Endodermal cell (in vitro differentiated cells): ENCODE measurements around the gene R3HCC1L. TPM values are rescaled to one million over a fixed set of nuclear protein-coding genes. Genes with fewer than 3 reads are reported as not detected.

Source experiments
- DNase-seq: peaks from one replicate; pipeline ENCODE4 v3.0.0-alpha.2; 2017
- H3K27ac ChIP-seq: 2 replicates; pipeline ENCODE4 v1.5.1; 2013; ENCODE audit warnings: mild to moderate bottlenecking, low read depth, low read length, moderate library complexity
- H3K27me3 ChIP-seq: 2 replicates; pipeline ENCODE4 v1.6.1; 2013; ENCODE audit warnings: mild to moderate bottlenecking, low read length, moderate library complexity; ENCODE audit not compliant: insufficient read depth, control insufficient read depth, poor library complexity, severe bottlenecking
- H3K36me3 ChIP-seq: 2 replicates; pipeline ENCODE4 v1.7.0; 2013; ENCODE audit warnings: mild to moderate bottlenecking, low read length, moderate library complexity; ENCODE audit not compliant: control insufficient read depth, insufficient read depth
- H3K4me1 ChIP-seq: one replicate; pipeline ENCODE4 v1.7.0; 2013; ENCODE audit warnings: low read length; ENCODE audit not compliant: control insufficient read depth, insufficient read depth
- H3K4me3 ChIP-seq: 2 replicates; pipeline ENCODE4 v1.5.1; 2013; ENCODE audit warnings: mild to moderate bottlenecking, low read length, moderate library complexity
- H3K9ac ChIP-seq: 2 replicates; pipeline ENCODE4 v1.6.1; 2013; ENCODE audit warnings: mild to moderate bottlenecking, low read length, moderate library complexity; ENCODE audit not compliant: poor library complexity, severe bottlenecking; ENCODE audit errors: extremely low read depth
- H3K9me3 ChIP-seq: 2 replicates; pipeline ENCODE4 v1.6.1; 2013; ENCODE audit warnings: mild to moderate bottlenecking, low read length, moderate library complexity; ENCODE audit not compliant: control insufficient read depth
- H3K27ac Mint-ChIP-seq: 2 replicates; pipeline ENCODE4 v1.8.0; 2020; ENCODE audit warnings: mixed read lengths
- H3K27me3 Mint-ChIP-seq: 2 replicates; pipeline ENCODE4 v1.8.0; 2021; ENCODE audit warnings: mild to moderate bottlenecking, mixed read lengths; ENCODE audit not compliant: insufficient read depth
- H3K36me3 Mint-ChIP-seq: 2 replicates; pipeline ENCODE4 v1.8.0; 2020; ENCODE audit warnings: low read depth, mixed read lengths
- H3K4me1 Mint-ChIP-seq: 2 replicates; pipeline ENCODE4 v1.8.0; 2020; ENCODE audit warnings: mixed read lengths
- H3K4me3 Mint-ChIP-seq: 2 replicates; pipeline ENCODE4 v1.8.0; 2020; ENCODE audit warnings: mild to moderate bottlenecking, moderate library complexity, mixed read lengths
- H3K9me3 Mint-ChIP-seq: 2 replicates; pipeline ENCODE4 v1.8.0; 2020; ENCODE audit warnings: mild to moderate bottlenecking, mixed read lengths
- CTCF ChIP-seq: fragments of 200-600 bp; sonication (generic); conservative IDR thresholded peaks from 2 replicates; pipeline ENCODE4 v1.5.0; 2021; ENCODE audit warnings: antibody characterized with exemption, mild to moderate bottlenecking
- WGBS, 2 experiments: methylation state at CpG; one replicate each; pipeline versions ENCODE4 v1.1.5 to v1.1.7; 2013; ENCODE audit warnings: missing lambda C conversion rate in 2 of 2, mixed read lengths in 1 of 2; ENCODE audit not compliant: insufficient coverage in 1 of 2, insufficient read length in 1 of 2; 5-methylcytosine and 5-hydroxymethylcytosine counted together
- total RNA-seq, 2 donors: library from RNA; stranded (reverse); fragmentation: NEBNext Ultra II Directional in 1 of 2; extraction: Animal tissue kit (Norgen Biotek cat#: 25700) in 1 of 2; gene quantifications; 2 replicates in 1 of 2; 3 replicates in 1 of 2; pipeline ENCODE4 v1.2.1, GENCODE V29; 2021

R3HCC1L gene
- total RNA-seq, 2 donors from 2014 or later: 16.1 to 18.1 TPM

DNA sequence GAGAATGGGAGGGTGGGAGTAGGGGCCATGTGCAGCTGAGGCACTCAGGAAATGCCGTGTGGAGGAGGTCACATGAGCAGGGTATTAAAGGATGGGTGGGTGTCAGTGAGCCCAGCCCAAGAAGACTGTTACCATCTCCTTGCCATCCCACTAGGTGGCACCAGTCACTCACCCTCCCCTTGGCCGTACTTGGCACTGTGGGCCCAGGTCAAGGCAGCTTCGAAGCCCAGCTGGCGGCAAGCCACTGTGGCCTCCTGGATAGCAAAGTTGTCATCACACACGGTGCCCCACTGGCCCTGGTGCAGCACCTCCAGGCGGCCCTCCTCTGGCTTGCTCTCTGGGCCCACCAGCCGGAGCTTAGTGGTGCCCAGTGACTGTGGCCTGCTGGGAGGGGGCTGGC is 128.1 kb downstream of the R3HCC1L start:
- peak; percentile 84 for DNase-seq
- H3K9ac ChIP-seq: no peak overlapping the region
- Mint-ChIP-seq H3K9me3 (no peaks in the 10 kb centered on the region), H3K27ac (no peak overlapping the region), H3K36me3 (no peaks in the 10 kb centered on the region), H3K27me3 (peaks cover 8% of the 10 kb centered on the region), H3K4me3 (no peak overlapping the region), H3K4me1 (peaks cover 4% of the 10 kb centered on the region)
- H3K27ac ChIP-seq: no peak overlapping the region
- TF ChIP-seq CTCF: peak; percentile 72
- no peaks in the 10 kb centered on the region for H3K27me3 ChIP-seq
- WGBS, 2 experiments: 87 to 90% methylated on average over 2 to 7 of the region's 7 CpGs
- H3K9me3 ChIP-seq: no peaks in the 10 kb centered on the region
- no peaks in the 10 kb centered on the region for H3K36me3 ChIP-seq
- no peak overlapping the region for H3K4me3 ChIP-seq
- H3K4me1 ChIP-seq: no peaks in the 10 kb centered on the region

DNA sequence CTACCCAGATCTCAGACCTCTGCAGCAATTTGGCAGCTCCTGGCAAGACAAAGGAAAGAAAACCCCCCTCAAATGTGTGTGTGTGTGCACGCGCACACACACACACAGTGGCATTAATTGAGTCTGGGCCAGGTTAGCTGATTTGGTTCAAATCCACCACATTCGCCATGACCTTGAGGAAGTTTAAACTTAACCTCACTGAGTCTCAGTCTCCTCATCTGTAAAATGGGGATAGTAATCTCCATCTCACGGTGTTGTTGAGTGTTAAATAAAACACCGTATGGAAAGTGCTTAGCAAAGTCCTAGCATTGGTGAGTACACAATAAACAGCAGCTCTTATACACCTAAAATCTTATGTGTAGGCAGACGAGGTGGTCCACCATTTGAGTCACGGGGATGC is 128.6 kb downstream of the R3HCC1L start:
- Mint-ChIP-seq H3K36me3 (no peaks in the 10 kb centered on the region), H3K4me3 (no peak overlapping the region), H3K9me3 (no peaks in the 10 kb centered on the region), H3K27me3 (peaks cover 11% of the 10 kb centered on the region), H3K27ac (no peak overlapping the region), H3K4me1 (peaks cover 6% of the 10 kb centered on the region)
- no peak overlapping the region for H3K9ac ChIP-seq
- no peaks in the 10 kb centered on the region for H3K9me3 ChIP-seq
- 87 to 88% methylated on average over 4 to 7 of the region's 7 CpGs for WGBS, 2 experiments
- H3K27ac ChIP-seq: no peak overlapping the region
- TF ChIP-seq CTCF: no peak
- DNase-seq: no peak
- no peaks in the 10 kb centered on the region for H3K27me3 ChIP-seq
- no peaks in the 10 kb centered on the region for H3K36me3 ChIP-seq
- no peak overlapping the region for H3K4me3 ChIP-seq
- no peaks in the 10 kb centered on the region for H3K4me1 ChIP-seq

DNA sequence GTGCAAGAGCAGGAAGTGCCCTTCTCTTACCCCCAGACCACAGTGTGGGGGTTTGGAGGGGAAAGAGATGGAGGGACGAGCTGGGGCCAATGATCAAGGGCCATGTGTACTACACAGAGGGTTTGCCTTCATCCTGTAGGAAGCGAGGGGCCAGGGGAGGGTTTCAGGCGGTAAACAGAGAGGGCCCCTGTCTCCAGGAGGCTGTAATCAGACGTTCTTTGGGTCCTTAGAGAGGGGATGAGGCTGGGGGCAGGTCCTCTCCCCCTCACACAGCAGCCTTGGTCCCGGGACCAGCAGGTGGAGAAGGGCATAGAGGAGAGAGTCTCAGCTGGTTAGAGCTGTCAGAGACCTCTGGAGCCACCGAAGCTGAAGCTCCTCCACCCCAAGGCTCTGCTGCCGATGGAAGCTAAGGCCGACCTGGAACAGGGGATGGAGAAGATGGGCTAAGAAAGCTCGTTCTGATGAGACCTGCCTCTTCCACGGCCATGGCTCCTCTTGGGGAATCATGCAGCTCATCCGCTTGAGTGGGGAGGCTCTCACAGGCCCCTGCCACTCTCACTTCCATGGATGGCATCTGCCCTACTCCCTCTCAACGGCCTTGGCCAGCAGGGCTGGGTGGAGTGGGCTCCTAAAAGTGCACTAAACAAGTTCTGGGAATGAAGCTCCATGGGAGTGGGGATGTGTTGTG is 130.1 kb downstream of the R3HCC1L start:
- H3K36me3 ChIP-seq: no peaks in the 10 kb centered on the region
- no peaks in the 10 kb centered on the region for H3K27me3 ChIP-seq
- H3K4me3 Mint-ChIP-seq: no peak overlapping the region
- no peaks in the 10 kb centered on the region for H3K9me3 ChIP-seq
- peaks cover 11% of the 10 kb centered on the region for H3K4me1 Mint-ChIP-seq
- no peaks in the 10 kb centered on the region for H3K36me3 Mint-ChIP-seq
- no peak for TF ChIP-seq CTCF
- H3K9ac ChIP-seq: no peak overlapping the region
- H3K27me3 Mint-ChIP-seq: peaks cover 20% of the 10 kb centered on the region
- 91 to 93% methylated on average over 5 to 12 of the region's 12 CpGs for WGBS, 2 experiments
- no peak overlapping the region for H3K27ac Mint-ChIP-seq
- no peak overlapping the region for H3K27ac ChIP-seq
- peaks cover 2% of the 10 kb centered on the region for H3K4me1 ChIP-seq
- no peak overlapping the region for H3K4me3 ChIP-seq
- H3K9me3 Mint-ChIP-seq: no peaks in the 10 kb centered on the region
- DNase-seq: peak; percentile 43
